ENCODE measurements around the gene SLC35D2.

- TF ChIP-seq, protein P1, sequence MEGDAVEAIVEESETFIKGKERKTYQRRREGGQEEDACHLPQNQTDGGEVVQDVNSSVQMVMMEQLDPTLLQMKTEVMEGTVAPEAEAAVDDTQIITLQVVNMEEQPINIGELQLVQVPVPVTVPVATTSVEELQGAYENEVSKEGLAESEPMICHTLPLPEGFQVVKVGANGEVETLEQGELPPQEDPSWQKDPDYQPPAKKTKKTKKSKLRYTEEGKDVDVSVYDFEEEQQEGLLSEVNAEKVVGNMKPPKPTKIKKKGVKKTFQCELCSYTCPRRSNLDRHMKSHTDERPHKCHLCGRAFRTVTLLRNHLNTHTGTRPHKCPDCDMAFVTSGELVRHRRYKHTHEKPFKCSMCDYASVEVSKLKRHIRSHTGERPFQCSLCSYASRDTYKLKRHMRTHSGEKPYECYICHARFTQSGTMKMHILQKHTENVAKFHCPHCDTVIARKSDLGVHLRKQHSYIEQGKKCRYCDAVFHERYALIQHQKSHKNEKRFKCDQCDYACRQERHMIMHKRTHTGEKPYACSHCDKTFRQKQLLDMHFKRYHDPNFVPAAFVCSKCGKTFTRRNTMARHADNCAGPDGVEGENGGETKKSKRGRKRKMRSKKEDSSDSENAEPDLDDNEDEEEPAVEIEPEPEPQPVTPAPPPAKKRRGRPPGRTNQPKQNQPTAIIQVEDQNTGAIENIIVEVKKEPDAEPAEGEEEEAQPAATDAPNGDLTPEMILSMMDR (IDR thresholded peaks at IDR 0.05; ENCODE audit: insufficient read depth, low read length, poor library complexity, severe bottlenecking): no peak
- TF ChIP-seq EZH2phosphoT487 (conservative IDR thresholded peaks at IDR 0.05; ENCODE audit: low read length): no peak
Measured at GRCh38 chr9:96379461-96379860, 4.0 kb downstream of the SLC35D2 start.

All from SU-DHL-6 (cell line).